G401 (cell line): ENCODE data around the gene F2RL3. TPM values are rescaled to one million over a fixed set of nuclear protein-coding genes. Genes with fewer than 3 reads are reported as not detected.
"Not testable (repeated sequence)": the region's sequence is repeated elsewhere in the genome, so short reads cannot be mapped to it uniquely, and the experiment has no call there.

Source experiments
- DNase-seq: peaks from one replicate; pipeline ENCODE4 v3.0.0-alpha.2; 2015; ENCODE audit warnings: low spot score
- in situ Hi-C: cut with HindIII; loops from 2 replicates; pipeline ENCODE4 v1.10.0; 2016; ENCODE audit warnings: low sequenced_read_pairs, mixed read lengths
- total RNA-seq: library from RNA; depleted of rRNA; stranded (reverse); fragments of >200 nt; shearing (Covaris generic); gene quantifications from 2 replicates; pipeline ENCODE4 v1.2.3, GENCODE V29; 2014

Gene F2RL3
- total RNA-seq, 1 experiment from 2014 or later: not detected

- in situ Hi-C loops: no loop called here
- DNase-seq: no peak
Observed at GRCh38 chr19:16873594-16873993, 15.2 kb upstream of the F2RL3 start.

DNA sequence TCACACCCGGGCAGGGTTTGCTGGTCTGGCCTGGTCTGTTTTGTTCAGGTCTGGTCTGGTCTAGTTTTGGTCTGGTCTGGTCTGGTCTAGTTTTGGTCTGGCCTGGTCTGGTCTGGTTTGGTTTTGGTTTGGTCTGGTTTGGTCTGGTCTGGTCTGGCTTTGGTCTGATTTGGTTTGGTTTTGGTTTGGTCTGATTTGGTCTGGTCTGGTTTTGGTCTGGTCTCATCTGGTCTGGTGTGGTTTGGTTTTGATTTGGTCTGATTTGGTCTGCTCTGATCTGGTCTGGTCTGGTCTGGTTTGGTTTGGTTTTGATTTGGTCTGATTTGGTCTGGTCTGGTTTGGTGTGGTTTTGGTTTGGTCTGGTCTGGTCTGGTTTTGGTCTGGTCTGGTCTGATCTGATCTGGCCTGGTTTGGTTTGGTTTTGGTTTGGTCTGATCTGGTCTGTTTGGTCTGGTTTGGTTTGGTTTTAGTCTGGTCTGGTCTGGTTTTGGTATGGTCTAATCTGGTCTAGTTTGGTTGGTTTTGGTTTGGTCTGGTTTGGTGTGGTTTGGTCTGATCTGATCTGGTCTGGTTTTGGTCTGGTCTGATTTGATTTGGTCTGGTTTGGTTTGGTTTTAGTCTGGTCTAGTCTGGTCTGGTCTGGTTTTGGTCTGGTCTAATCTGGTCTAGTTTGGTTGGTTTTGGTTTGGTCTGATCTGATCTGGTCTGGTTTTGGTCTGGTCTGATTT, 14.4 kb upstream of the F2RL3 start:
- in situ Hi-C loops: no loop called here
- DNase-seq: no peak

- in situ Hi-C loops, DNase-seq: not testable (repeated sequence)
Observed at GRCh38 chr19:16874978-16875299, 13.9 kb upstream of the F2RL3 start.

DNA sequence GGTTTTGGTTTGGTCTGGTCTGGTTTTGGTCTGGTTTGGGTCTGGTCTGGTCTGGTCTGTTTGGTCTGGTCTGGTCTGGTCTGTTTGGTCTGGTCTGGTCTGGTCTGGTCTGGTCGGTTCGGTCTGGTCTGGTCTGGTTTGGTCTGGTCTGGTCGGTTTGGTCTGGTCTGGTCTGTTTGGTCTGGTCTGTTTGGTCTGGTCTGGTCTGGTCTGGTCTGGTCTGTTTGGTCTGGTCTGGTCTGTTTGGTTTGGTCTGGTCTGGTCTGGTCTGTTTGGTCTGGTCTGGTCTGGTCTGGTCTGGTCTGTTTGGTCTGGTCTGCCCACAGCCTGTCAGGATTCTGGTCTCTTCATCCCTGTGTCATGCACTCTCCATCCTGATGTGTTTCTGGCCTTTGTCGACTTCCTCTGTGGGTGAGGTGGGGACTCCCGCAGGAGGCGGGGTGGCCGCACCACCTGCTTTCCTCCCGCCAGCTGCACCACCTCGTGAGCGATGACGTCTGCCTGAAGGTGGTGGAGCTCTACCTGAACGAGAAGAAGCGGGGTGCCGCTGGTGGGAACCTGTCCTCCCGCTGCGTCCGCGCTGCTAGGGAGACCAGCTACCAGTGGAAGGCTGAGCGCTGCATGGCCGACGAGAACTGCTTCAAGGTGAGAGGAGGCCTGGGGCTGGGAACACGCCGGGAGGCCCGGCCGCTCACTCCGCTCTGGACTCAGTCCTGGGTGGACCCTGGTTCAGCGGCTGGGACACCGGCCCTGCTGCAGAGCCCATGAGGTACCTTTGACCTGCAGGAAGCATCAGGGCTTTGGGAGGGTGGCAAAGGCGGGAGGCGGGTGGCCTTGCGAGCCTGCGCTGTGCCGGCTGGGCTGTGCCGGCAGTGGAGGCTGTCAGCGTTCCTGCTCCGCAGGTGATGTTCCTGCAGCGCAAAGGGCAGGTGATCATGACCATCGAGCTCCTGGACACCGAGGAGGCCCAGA, 12.9 kb upstream of the F2RL3 start:
- in situ Hi-C loops: no loop called here
- no peak for DNase-seq

GRCh38 chr19:16876904-16877361, 11.9 kb upstream of the F2RL3 start:
- in situ Hi-C loops: no loop called here
- no peak for DNase-seq

- in situ Hi-C loops: no loop called here
- no peak for DNase-seq
Observed at GRCh38 chr19:16877581-16877980, 11.2 kb upstream of the F2RL3 start.

DNA sequence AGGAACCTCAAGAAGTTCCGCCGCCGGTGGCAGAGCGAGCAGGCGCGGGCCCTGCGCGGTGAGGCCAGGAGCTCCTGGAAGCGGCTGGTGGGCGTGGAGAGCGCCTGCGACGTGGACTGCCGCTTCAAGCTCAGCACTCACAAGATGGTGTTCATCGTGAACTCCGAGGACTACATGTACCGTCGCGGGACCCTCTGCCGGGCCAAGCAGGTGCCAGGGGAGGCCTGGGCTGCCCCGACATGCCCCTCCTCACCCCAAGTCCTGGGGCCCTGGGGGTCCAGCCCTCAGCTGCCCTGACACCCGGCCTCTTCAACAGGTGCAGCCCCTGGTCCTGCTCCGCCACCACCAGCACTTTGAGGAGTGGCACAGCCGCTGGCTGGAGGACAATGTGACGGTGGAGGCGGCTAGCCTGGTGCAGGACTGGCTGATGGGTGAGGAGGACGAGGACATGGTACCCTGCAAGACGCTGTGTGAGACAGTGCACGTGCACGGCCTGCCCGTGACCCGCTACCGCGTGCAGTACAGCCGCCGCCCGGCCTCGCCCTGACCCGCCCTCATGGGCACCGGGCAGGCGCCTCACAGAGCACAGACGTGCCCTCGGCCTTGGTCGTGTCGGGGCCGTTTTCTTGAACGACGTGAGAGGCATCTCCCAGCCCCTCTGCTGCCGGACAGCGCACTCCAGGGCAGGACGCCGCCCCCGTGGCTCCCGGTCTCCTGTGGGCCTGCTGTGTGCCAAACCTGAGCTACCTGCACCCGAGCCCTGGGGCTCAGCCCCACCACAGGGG, 10.4 kb upstream of the F2RL3 start:
- in situ Hi-C loops: no loop called here

GRCh38 chr19:16880884-16881554, 7.8 kb upstream of the F2RL3 start:
- DNase-seq: no peak
- in situ Hi-C loops: no loop called here

More for the DNA sequence above, 10.4 kb upstream of the F2RL3 start:
- no peak for DNase-seq

DNA sequence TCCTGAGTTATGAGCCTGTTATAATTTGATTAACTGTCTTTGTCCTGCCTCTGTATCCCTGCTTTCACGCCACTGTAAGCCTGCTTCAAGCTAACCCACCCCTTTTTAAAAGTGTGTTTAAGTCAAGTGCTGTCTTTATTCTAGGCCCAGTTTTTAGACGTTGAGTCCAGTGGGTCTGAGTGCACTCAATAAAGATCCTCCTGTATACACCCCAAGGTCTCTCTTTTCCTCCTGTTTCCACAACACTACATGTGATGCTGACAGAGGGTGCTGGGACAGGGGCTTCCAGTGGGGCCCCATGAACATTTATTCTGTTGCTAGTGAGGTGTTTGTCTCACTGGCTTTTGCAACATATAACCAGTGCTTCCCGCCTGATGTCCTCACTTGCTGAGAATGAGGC, 6.7 kb upstream of the F2RL3 start:
- in situ Hi-C loops: no loop called here
- no peak for DNase-seq

- DNase-seq: no peak
- in situ Hi-C loops: no loop called here
Observed at GRCh38 chr19:16883522-16883921, 5.3 kb upstream of the F2RL3 start.

DNA sequence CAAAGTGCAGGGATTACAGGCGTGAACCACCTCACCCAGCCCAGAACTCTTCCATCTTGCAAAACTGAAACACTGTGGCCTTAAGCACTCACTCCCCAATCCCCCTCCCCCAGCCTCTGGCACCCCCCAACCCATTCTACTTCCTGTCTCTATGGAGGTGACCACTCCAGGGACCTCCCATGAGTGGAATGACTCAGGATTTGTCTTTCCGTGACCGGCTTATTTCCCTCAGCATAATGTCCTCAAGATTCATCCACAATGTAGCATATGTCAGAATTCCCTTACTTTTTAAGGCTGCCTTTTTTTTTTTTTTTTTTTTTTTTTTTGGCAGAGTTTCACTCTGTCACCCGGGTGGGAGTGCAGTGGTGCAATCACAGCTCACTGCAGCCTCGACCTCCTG, 3.6 kb upstream of the F2RL3 start:
- no peak for DNase-seq
- in situ Hi-C loops: no loop called here

DNA sequence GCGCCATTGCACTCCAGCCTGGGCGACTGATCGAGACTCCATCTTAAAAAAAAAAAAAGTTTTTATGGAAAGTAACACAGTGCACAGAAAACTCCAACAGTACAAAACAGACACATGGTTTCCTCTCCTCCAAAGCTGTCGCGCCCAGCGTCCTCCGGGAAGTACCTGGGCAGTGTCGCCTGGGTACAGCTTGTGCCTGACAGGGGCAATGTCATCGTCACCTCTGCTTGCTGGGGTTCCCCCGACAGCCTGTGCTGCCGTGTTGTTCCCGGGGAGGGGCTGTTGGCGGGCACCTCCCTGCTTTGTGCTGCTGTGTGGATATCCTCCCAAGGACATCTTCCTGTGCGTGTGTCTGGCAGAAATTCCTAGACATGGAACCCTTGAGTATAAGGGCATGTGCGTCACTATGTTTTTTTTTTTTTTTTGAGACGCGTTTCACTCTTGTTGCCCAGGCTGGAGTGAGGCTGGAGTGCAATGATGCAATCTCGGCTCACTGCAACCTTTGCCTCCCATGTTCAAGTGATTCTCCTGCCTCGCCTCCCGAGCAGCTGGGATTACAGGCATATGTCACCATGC, 2.4 kb upstream of the F2RL3 start:
- DNase-seq: no peak

GRCh38 chr19:16887353-16888265, 1.2 kb upstream of the F2RL3 start:
- DNase-seq: no peak
- in situ Hi-C loops: no loop called here

More for the DNA sequence above, 2.4 kb upstream of the F2RL3 start:
- in situ Hi-C loops: no loop called here

DNA sequence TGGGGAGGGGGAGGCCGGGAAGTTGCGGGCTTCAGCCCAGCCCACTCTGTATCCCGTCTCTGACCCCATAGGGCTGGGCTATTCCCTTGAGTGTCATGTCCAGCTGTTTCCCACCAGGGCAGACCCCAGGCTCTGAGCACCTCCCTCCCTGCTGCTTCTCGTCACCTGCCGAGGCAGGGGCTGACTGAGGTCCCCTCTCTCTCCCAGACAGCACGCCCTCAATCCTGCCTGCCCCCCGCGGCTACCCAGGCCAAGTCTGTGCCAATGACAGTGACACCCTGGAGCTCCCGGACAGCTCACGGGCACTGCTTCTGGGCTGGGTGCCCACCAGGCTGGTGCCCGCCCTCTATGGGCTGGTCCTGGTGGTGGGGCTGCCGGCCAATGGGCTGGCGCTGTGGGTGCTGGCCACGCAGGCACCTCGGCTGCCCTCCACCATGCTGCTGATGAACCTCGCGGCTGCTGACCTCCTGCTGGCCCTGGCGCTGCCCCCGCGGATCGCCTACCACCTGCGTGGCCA, 625 bp downstream of the F2RL3 start:
- in situ Hi-C loops: no loop called here
- peak; percentile 32 for DNase-seq

DNA sequence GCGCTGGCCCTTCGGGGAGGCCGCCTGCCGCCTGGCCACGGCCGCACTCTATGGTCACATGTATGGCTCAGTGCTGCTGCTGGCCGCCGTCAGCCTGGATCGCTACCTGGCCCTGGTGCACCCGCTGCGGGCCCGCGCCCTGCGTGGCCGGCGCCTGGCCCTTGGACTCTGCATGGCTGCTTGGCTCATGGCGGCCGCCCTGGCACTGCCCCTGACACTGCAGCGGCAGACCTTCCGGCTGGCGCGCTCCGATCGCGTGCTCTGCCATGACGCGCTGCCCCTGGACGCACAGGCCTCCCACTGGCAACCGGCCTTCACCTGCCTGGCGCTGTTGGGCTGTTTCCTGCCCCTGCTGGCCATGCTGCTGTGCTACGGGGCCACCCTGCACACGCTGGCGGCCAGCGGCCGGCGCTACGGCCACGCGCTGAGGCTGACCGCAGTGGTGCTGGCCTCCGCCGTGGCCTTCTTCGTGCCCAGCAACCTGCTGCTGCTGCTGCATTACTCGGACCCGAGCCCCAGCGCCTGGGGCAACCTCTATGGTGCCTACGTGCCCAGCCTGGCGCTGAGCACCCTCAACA, 1.2 kb downstream of the F2RL3 start:
- DNase-seq: no peak
- in situ Hi-C loops: no loop called here

GRCh38 chr19:16890461-16891184, 1.8 kb downstream of the F2RL3 start:
- no peak for DNase-seq
- in situ Hi-C loops: no loop called here
